Activated naive CD8-positive, alpha-beta T cell (primary cell): Measurements from ENCODE around the gene PGM1.

ENCODE experiments used
- H3K27ac Mint-ChIP-seq: one replicate; pipeline ENCODE4 v1.8.0; 2021; ENCODE audit warnings: mixed read lengths
- H3K27me3 Mint-ChIP-seq: one replicate; pipeline ENCODE4 v1.8.0; 2021; ENCODE audit warnings: mixed read lengths
- H3K36me3 Mint-ChIP-seq: one replicate; pipeline ENCODE4 v1.8.0; 2021; ENCODE audit warnings: mixed read lengths
- H3K4me1 Mint-ChIP-seq: one replicate; pipeline ENCODE4 v1.8.0; 2021; ENCODE audit warnings: low read depth, mixed read lengths
- H3K4me3 Mint-ChIP-seq: one replicate; pipeline ENCODE4 v1.8.0; 2021; ENCODE audit warnings: mild to moderate bottlenecking, mixed read lengths
- H3K9me3 Mint-ChIP-seq: one replicate; pipeline ENCODE4 v1.8.0; 2021; ENCODE audit warnings: low read depth, mixed read lengths

Gene PGM1

GRCh38 chr1:63705078-63705477, 111.9 kb downstream of the PGM1 start:
- Mint-ChIP-seq H3K27me3 (peaks cover 10% of the 10 kb centered on the region), H3K4me3 (no peak overlapping the region), H3K9me3 (no peaks in the 10 kb centered on the region), H3K27ac (no peak overlapping the region), H3K4me1 (no peaks in the 10 kb centered on the region), H3K36me3 (no peaks in the 10 kb centered on the region)

- no peak overlapping the region for H3K4me3 Mint-ChIP-seq
- H3K27ac Mint-ChIP-seq, result no peak overlapping the region
- no peaks in the 10 kb centered on the region for H3K9me3 Mint-ChIP-seq
- no peaks in the 10 kb centered on the region for H3K36me3 Mint-ChIP-seq
- H3K4me1 Mint-ChIP-seq, result no peaks in the 10 kb centered on the region
- H3K27me3 Mint-ChIP-seq, result peaks cover 8% of the 10 kb centered on the region
These were observed 116.1 kb downstream of the PGM1 start for GRCh38 chr1:63709267-63709828.
